ENCODE data around the gene TNFRSF4.

The TNFRSF4 gene

DNA sequence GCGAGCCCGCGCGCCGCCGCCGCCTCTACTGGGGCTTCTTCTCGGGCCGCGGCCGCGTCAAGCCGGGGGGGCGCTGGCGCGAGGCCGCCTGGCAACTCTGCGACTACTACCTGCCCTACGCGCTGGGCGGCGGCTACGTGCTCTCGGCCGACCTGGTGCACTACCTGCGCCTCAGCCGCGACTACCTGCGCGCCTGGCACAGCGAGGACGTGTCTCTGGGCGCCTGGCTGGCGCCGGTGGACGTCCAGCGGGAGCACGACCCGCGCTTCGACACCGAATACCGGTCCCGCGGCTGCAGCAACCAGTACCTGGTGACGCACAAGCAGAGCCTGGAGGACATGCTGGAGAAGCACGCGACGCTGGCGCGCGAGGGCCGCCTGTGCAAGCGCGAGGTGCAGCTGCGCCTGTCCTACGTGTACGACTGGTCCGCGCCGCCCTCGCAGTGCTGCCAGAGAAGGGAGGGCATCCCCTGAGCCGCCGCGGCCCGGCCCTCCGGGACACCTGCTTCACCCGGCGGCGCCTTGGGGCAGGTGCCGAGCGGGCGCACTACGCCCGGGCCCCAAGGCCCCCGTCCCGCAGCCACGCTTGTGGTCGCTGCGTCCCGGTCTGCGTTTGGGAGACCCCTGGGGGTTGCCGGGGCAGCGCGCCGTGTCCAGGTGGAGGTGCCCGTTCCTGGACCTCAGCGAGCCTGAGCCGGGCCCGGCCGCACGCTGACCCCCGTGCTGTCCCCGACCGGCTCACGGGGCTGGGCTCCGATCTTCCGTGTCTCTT is 19.0 kb upstream of the TNFRSF4 start:
- DNase-seq (ENCODE audit: low read depth in 2 of 2): no peak

DNA sequence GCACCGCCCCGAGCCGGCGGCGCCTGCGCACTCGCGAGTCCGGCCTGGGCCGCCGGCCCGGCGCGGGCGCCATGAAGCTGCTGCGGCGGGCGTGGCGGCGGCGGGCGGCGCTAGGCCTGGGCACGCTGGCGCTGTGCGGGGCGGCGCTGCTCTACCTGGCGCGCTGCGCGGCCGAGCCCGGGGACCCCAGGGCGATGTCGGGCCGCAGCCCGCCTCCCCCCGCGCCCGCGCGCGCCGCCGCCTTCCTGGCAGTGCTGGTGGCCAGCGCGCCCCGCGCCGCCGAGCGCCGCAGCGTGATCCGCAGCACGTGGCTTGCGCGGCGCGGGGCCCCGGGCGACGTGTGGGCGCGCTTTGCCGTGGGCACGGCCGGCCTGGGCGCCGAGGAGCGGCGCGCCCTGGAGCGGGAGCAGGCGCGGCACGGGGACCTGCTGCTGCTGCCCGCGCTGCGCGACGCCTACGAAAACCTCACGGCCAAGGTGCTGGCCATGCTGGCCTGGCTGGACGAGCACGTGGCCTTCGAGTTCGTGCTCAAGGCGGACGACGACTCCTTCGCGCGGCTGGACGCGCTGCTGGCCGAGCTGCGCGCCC is 18.3 kb upstream of the TNFRSF4 start, which contains the start of gene B3GALT6:
B3GALT6 (plus strand) TSS at position 30 of the 588 bp plus-strand sequence; CDS start at position 72, 42 bp downstream.
- DNase-seq (ENCODE audit: low read depth in 2 of 2): no peak

DNA sequence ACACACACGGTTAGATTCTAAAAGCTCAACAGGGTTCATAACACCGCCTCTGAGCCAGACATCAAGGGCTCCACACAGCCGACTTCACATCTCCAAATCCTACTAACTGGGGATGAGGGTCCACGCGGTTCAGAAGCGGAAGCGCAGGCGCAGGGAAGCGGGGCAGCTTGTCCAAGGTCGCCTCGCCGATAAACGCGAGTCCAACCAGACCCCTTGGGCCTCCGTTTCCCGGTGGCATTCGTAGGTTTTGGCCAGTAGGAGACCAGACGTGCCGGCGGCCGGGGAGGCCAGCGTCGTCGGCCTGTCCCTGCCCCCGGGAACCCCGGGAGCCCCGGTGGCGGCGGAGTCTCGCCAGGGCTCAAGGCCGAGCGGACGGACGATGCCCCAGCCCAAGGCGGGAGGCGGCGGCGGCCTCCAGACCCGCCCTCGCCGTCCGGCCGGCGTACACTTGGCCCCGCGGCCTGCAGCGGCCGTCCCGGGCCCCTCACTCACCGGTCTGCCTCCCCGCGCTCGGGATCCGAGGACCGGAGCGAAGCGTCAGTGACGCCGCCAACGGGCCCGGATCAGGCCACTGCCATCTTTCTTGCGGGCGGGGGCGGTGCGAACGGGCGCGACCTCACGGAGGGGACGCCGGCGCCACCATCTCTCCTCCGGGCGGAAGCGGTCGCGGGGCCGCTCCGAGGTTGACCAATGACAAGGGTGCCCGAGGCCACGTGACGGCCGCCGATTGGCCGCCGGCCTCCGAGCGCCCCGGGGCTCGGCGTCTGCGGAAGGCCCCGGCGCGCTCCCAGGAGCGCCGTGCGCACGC is 17.7 kb upstream of the TNFRSF4 start, which contains the start of gene SDF4:
SDF4 (minus strand) TSS at position 602 of the 808 bp plus-strand sequence. CDS start 3,229 bp downstream, outside the sequence.
- DNase-seq (ENCODE audit: low read depth in 2 of 2): peak; percentile 93

GRCh38 chr1:1230656-1231399 is 16.9 kb upstream of the TNFRSF4 start:
- no peak for DNase-seq (ENCODE audit: low read depth in 2 of 2)

DNA sequence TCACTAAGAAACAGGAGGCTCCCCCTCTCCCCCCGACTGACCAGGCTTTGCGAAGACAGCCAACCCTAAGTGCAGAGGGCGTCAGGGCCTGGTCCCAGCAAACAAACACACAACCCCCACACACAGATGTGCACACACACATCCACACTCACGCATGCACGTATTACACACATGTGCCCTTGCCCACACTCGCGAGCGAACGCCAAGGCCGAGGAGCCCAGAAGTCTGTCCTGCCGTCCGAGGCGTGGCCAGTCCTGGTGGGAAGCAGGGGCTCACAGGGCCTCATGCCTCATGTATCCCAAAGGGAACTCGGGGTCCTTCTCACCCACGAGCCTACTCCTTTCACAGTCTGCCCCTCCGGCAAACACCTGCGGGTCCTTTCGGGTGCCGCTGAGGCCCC is 15.8 kb upstream of the TNFRSF4 start:
- no peak for DNase-seq (ENCODE audit: low read depth in 2 of 2)

DNA sequence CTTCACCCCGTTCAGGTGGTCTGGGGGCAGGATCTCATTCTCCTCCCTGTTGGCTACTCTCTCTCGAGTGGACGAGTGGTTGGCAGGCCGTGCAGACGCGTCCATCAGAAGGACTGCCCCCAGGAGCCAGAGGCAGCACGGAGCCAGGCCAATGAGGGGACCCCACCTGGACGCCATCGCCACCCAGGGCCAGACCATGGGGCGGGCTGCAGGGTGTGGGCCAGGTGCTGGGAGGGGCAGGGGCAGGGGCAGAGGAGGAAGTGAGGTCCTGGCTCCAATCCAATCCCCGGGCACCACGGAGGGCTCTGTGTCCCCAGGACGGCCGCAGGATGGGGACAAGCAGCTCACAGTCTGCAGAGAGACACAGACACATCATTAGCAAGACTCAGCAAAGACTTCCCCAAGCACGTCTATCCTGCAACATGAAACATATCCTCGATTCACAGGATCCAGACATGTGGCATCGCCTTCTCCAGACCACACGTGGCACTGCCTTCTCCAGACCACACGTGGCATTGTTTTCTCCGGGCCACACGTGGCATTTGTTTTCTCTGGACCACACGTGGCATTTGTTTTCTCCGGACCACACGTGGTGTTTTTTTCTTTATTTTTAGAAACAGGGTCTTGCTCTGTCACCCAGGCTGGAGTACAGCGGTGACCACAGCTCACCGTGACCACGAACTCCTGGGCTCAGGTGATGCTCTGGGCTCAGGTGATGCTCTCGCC is 14.8 kb upstream of the TNFRSF4 start:
- no peak for DNase-seq (ENCODE audit: low read depth in 2 of 2)

DNA sequence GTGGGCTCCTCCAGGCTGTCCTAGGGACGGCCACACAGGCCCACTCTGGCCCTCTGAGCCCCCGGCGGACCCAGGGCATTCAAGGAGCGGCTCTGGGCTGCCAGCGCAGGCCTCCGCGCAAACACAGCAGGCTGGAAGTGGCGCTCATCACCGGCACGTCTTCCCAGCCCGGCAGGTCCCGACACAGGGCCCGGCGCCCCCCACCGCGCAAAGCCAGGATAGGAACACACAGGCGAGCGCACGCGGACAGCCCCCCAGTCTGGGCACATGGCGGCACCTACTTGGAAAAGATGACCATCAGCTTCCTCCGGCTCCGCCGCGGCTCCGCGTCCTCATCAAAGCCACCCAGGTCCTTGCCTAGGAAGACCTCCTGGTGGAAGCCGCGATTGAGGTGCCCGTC is 14.2 kb upstream of the TNFRSF4 start:
- DNase-seq (ENCODE audit: low read depth in 2 of 2): no peak

DNA sequence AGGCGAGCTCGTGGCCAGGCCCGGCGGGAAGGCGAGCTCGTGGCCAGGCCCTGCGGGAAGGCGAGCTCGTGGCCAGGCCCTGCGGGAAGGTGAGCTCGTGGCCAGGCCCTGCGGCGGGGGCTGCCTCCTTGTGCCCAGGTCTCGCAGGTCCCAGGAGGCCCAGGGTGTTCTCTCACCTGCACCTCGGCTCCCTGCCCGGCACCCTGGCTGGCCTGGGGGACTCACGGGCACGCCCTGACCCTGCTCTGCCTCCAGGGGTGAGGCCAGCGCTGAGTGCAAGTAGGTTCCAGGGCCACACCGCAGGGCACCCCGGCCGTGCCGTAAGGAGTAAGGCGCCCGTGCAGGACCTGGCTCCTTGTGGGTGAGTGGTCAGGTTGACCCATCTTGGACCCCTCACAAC is 13.4 kb upstream of the TNFRSF4 start:
- no peak for DNase-seq (ENCODE audit: low read depth in 2 of 2)

- DNase-seq (ENCODE audit: low read depth in 2 of 2): no peak
These were observed 12.8 kb upstream of the TNFRSF4 start for GRCh38 chr1:1226566-1227362.

DNA sequence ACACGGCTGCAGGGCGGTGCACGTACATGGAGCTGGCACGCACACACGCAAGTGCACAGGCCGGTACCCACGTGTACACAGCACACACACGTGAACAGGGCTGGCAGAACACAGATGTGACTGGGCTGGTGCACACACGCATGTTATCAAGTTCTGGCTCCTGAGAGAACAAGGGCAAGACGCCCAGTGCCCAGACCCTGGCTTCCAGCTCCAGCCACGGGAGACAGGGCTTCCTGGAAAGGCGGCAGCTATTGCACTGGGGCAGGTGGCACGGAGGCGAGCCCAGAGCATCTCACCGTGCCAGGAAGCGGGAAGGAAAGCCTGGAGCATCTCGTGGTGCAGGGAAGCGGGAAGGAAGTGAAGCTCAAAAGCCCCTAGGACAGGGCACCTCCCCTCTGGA is 12.0 kb upstream of the TNFRSF4 start:
- DNase-seq (ENCODE audit: low read depth in 2 of 2): no peak

GRCh38 chr1:1225238-1225845 is 11.4 kb upstream of the TNFRSF4 start:
- no peak for DNase-seq (ENCODE audit: low read depth in 2 of 2)

DNA sequence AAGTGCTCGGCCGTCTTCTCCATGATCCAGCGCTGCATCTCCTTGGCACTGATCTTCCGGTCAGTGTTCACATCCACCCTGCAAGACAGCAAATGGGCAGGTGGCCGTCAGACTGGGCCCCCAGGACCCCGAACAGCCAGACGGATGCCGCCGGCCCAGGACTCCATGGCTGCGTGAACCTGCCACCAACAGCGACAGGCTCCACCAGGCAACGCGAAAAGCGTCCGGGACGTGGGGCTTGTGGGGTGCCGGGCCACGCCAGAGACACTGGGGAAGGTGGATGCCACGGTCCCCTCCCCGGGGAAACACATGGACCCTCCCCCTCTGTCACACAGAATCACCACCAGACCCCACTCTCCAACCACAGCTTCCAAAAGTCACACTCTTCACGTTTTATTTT is 9.9 kb upstream of the TNFRSF4 start:
- DNase-seq (ENCODE audit: low read depth in 2 of 2): no peak

GRCh38 chr1:1223321-1223720 is 9.4 kb upstream of the TNFRSF4 start:
- no peak for DNase-seq (ENCODE audit: low read depth in 2 of 2)

DNA sequence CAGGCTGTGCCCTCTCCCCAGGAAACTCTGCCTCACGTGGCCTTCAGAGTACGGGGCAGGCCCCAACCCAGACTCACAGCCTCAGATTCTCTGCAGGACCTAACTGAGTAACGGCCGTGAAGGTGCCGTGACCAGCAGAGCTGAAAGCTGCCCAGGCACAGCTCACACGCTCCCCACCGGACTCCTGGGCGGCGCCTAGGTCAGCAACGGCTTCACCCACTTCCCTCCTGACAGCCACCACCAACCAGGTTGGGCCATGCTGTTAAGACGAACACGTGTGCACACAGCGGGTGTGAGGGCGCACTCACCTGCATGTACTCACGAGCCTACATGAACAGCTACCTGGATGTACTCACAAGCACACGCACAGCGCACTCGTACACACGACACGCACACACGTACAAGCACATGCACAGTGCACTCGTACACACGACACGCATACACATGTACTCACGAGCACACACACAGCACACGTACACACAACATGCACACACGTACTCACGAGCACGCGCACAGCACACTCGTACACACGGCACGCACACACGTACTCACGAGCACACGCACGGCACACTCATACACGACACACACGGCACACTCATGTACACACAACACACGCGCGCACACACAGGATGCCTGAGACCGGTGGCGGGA is 8.7 kb upstream of the TNFRSF4 start:
- DNase-seq (ENCODE audit: low read depth in 2 of 2): no peak

DNA sequence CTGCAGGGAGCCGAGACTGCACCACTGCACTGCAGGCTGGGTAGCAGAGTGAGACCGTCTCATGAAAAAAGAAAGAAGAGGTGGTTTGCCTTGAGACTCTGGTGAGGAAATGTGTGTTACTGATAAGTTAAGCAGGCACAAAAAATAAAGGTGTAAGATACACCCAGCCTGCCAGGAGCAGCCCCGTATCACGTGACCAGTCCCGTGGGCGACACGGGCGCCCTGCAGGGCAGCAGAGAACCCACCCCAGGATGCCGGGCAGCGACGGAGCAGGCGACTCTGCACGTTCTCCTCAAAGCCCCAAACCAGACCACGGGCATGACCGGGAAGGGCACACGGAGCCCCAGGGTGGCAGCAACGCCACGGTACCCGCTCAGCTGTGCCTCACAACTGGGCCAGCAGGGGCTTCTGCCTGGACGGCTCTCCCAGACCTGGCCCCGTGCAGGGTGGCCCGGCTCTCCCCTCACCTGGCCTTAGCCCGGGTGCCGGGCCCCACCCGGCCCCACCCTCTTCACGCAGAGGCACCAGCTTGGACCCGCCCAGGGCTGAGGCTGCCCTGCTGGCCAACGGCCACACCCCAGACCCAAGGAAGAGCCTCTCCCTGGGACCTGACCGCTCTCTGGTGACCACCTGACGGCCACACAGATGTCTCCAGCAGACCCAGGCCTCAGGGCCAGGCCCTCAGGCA is 8.1 kb upstream of the TNFRSF4 start:
- no peak for DNase-seq (ENCODE audit: low read depth in 2 of 2)

- DNase-seq (ENCODE audit: low read depth in 2 of 2): no peak
These were observed 6.2 kb upstream of the TNFRSF4 start for GRCh38 chr1:1220197-1220596.

- no peak for DNase-seq (ENCODE audit: low read depth in 2 of 2)
These were observed 5.4 kb upstream of the TNFRSF4 start for GRCh38 chr1:1219341-1219740.

DNA sequence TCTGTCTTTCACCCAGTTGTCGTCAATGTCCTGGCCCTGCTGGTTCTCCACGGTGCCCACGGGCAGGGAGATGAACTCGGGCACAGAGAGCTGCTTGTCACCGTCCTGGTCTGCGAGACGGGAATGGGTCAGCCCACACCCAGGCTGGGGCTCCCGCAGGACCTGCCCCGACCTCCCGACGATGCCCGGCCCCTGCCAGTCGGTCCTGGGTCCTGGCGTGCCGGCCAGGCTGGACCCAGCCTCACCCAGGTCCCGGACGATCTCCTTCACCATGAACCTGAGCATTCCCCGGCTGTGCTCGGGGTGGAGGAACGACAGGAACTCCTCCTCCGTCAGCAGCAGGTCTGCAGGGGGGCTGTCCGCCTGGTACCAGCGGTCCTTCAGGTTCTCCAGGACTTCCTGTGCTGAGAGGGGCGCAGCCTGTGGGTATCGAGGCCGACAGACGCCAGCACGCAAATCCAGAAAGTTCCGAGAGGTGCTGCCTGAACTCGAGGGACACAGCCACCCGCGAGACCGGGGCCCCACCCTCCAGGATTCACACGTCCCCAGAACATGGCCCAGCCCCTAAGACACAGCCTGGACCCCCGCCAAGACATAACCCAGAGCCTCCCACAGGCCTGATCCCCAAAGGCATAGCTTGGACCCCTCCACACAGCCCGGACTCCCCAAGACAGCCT is 4.7 kb upstream of the TNFRSF4 start:
- no peak for DNase-seq (ENCODE audit: low read depth in 2 of 2)
